GOT3 (cell line): ENCODE measurements around the gene IGFBPL1.

Experiments used
- DNase-seq: peaks from one replicate; lab custom pipeline; 2025; ENCODE audit warnings: mixed read lengths; lab: John Stamatoyannopoulos, UW

The IGFBPL1 gene

GRCh38 chr9:38395653-38396370, 28.4 kb downstream of the IGFBPL1 start:
- DNase-seq, result no peak

GRCh38 chr9:38394416-38394815, 29.8 kb downstream of the IGFBPL1 start:
- no peak for DNase-seq

- no peak for DNase-seq
Measured at GRCh38 chr9:38393128-38393796, 31.0 kb downstream of the IGFBPL1 start.

GRCh38 chr9:38392235-38393127, 31.8 kb downstream of the IGFBPL1 start, which contains the start of gene ALDH1B1:
TSS of gene ALDH1B1 (plus strand) at chr9:38392702. CDS start at chr9:38395749, 3,047 bp downstream.
- DNase-seq, result peak; percentile 12

- DNase-seq, result no peak
Measured at GRCh38 chr9:38391278-38392118, 32.8 kb downstream of the IGFBPL1 start.

GRCh38 chr9:38390851-38391250, 33.4 kb downstream of the IGFBPL1 start:
- DNase-seq, result no peak

- no peak for DNase-seq
Measured at GRCh38 chr9:38390442-38390841, 33.8 kb downstream of the IGFBPL1 start.

GRCh38 chr9:38389313-38389712, 34.9 kb downstream of the IGFBPL1 start:
- no peak for DNase-seq

GRCh38 chr9:38388283-38389223, 35.7 kb downstream of the IGFBPL1 start:
- DNase-seq, result no peak

GRCh38 chr9:38387751-38388150, 36.5 kb downstream of the IGFBPL1 start:
- no peak for DNase-seq

GRCh38 chr9:38387066-38387465, 37.2 kb downstream of the IGFBPL1 start:
- no peak for DNase-seq

GRCh38 chr9:38386319-38386895, 37.8 kb downstream of the IGFBPL1 start:
- DNase-seq, result no peak

GRCh38 chr9:38385896-38386295, 38.4 kb downstream of the IGFBPL1 start:
- no peak for DNase-seq

GRCh38 chr9:38384990-38385848, 39.0 kb downstream of the IGFBPL1 start:
- no peak for DNase-seq

- no peak for DNase-seq
Measured at GRCh38 chr9:38382141-38382540, 42.1 kb downstream of the IGFBPL1 start.

GRCh38 chr9:38380872-38381534, 43.3 kb downstream of the IGFBPL1 start:
- DNase-seq, result no peak

- no peak for DNase-seq
Measured at GRCh38 chr9:38380230-38380871, 43.9 kb downstream of the IGFBPL1 start.
